ENCODE results near the gene CCDC157. TPM values are rescaled to one million over a fixed set of nuclear protein-coding genes. Genes with fewer than 3 reads are reported as not detected.
A peak's percentile ranks its signal among the peaks of the same experiment; 100 is the strongest.

Gene CCDC157
- total and polyA plus RNA-seq, 4 donors = 4.2 to 10.1 (median 7.8) TPM

DNA sequence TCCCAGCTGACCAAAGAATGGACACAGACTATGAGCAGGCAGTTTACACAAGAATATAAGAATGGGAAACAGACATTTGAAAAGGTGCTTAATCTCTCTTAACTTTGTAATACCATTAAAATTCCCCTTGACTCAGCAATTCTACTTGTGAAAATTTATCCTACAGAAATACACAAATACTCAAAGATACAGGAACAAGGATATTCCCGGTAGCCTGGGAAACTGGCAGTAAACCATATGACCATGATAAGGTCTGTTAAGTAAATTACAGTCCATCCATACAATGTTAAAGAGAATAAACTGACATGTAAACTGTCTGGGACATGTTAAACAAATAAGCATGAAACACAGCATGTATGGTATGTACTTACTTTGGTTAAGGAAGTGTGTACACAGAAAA is 60.0 kb downstream of the CCDC157 start:
- WGBS (ENCODE audit: insufficient coverage) = no CpG with 5 or more reads among the region's 1 CpG
- H3K9me3 ChIP-seq (ENCODE audit: control insufficient read depth, insufficient read depth, low read length) = no peaks in the 10 kb centered on the region
- H3K36me3 ChIP-seq (ENCODE audit: control insufficient read depth, insufficient read depth, low read length) = peaks cover 53% of the 10 kb centered on the region
- DNase-seq (ENCODE audit: low read depth in 4 of 6, low spot score in 6 of 6) = no peak
- H3K27ac ChIP-seq (ENCODE audit: low read depth, low read length) = no peak overlapping the region
- H3K4me1 ChIP-seq (ENCODE audit: control insufficient read depth, insufficient read depth, low read length) = peaks cover 13% of the 10 kb centered on the region
- H3K4me3 ChIP-seq (ENCODE audit: low read depth, low read length) = no peak overlapping the region
- H3K27me3 ChIP-seq (ENCODE audit: control insufficient read depth, insufficient read depth, low read length) = no peaks in the 10 kb centered on the region

DNA sequence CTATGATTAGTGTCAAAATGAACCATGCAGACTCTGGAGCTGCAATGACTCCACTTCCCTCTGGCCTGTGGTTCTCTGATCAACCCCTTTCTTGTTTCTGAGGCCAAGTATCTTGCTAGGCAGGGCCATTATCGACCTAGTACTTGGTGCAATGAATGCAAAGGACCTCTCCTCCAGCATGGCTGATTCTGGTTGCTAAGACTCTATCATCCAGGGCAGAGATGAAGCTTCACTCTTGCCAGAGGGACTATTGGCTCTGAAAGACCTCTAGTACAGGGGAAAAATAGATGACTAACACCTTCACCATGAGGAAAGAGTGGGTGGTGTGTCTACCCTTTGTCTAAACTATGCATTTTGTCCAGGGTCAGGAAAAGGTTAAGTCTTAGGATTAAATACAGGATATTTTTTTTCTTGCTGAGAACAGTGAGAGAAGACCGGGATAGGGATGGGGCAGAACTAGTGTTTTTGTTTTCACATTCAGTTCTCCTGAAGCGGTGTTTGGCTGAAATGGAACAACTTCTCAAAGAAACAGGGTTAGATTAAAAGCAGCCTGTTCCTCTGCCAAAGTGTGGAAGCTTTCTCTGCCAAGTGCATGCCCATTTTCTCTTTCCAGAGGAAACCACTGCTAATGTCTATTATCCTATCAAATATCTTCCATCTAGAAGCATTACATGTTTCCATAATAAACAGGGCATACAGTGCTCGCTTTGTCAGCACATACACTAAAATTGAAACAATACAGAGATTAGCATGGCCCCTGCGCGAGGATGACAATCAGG is 63.7 kb downstream of the CCDC157 start:
- Histone ChIP-seq H3K27ac (ENCODE audit: low read depth, low read length) (peak overlapping the region; percentile 69), H3K27me3 (ENCODE audit: control insufficient read depth, insufficient read depth, low read length) (no peaks in the 10 kb centered on the region), H3K9me3 (ENCODE audit: control insufficient read depth, insufficient read depth, low read length) (no peaks in the 10 kb centered on the region), H3K4me1 (ENCODE audit: control insufficient read depth, insufficient read depth, low read length) (peaks cover 48% of the 10 kb centered on the region), H3K4me3 (ENCODE audit: low read depth, low read length) (no peak overlapping the region), H3K36me3 (ENCODE audit: control insufficient read depth, insufficient read depth, low read length) (peaks cover 27% of the 10 kb centered on the region)
- WGBS (ENCODE audit: insufficient coverage) = 37% methylated on average over 3 of the region's 6 CpGs
- peak in 1 of 6 donors; percentile 61 for DNase-seq (ENCODE audit: low read depth in 4 of 6, low spot score in 6 of 6)

DNA sequence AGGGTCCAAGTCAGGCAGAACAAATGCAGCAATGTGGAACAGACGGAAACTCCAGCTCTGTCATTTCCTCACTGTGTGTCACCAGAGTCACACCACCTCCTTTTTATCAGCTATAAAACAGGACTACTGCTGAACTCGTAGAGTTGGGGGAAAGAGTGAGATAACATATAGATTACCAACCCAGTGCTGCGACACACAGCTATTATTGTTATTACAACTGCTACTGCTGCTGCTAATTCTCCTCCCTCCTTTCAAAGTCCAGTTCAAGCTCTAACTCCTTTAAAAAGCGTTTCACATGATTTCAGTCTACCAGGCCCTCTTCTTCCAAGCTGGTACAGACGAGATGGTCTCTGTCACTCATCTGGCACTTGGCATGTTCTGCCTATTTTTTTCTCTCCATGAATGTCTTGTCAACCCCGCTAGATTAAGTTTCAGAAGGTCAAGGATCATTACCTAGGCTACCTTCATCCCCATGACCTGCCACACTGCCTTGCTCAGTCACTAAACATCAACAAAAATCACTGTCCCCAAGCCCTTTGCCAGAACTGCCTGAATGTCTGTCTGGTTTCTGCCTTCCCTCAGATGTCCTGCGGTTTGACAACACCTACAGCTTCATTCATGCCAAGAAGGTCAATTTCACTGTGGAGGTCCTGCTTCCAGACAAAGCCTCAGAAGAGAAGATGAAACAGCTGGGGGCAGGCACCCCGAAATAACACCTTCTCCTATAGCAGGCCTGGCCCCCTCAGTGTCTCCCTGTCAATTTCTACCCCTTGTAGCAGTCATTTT is 65.1 kb downstream of the CCDC157 start:
- Histone ChIP-seq H3K27me3 (ENCODE audit: control insufficient read depth, insufficient read depth, low read length) (no peaks in the 10 kb centered on the region), H3K4me3 (ENCODE audit: low read depth, low read length) (no peak overlapping the region), H3K27ac (ENCODE audit: low read depth, low read length) (peak overlapping the region; percentile 98), H3K4me1 (ENCODE audit: control insufficient read depth, insufficient read depth, low read length) (peaks cover 61% of the 10 kb centered on the region), H3K9me3 (ENCODE audit: control insufficient read depth, insufficient read depth, low read length) (no peaks in the 10 kb centered on the region), H3K36me3 (ENCODE audit: control insufficient read depth, insufficient read depth, low read length) (peaks cover 17% of the 10 kb centered on the region)
- WGBS (ENCODE audit: insufficient coverage) = 68% methylated on average over 5 of the region's 8 CpGs
- DNase-seq (ENCODE audit: low read depth in 4 of 6, low spot score in 6 of 6) = no peak

DNA sequence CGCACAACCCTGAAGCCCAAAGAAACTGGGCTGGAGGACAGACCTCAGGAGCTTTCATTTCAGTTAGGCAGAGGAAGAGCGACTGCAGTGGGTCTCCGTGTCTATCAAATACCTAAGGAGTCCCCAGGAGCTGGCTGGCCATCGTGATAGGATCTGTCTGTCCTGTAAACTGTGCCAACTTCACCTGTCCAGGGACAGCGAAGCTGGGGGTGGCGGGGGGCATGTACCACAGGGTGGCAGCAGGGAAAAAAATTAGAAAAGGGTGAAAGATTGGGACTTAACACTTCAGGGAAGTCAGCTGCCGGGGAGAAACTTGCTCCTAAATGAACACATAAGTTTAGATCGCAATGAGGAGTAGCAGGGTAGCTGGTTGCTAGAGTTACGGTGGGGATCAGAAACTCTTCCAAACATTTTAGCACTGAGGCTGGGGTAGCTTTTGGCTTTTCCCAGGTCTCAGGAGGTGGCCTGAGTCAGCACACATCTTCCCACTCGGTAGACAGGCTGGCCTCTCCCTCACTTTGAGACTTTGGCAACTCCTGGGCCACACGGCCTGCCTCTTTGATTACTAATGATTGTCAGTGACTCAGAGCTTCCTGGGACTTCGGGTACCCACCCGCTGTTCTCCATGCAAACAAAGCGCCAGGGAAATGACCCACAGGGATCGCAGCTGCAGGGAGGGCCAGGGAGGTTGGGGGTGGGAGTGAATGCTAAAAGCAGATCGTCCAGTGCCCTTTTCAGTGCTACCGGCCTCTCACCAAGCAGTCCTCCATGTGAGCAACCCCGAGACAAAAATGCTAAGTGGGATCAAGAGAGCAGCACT is 65.9 kb downstream of the CCDC157 start:
- 24% methylated on average over 14 of the region's 18 CpGs for WGBS (ENCODE audit: insufficient coverage)

DNA sequence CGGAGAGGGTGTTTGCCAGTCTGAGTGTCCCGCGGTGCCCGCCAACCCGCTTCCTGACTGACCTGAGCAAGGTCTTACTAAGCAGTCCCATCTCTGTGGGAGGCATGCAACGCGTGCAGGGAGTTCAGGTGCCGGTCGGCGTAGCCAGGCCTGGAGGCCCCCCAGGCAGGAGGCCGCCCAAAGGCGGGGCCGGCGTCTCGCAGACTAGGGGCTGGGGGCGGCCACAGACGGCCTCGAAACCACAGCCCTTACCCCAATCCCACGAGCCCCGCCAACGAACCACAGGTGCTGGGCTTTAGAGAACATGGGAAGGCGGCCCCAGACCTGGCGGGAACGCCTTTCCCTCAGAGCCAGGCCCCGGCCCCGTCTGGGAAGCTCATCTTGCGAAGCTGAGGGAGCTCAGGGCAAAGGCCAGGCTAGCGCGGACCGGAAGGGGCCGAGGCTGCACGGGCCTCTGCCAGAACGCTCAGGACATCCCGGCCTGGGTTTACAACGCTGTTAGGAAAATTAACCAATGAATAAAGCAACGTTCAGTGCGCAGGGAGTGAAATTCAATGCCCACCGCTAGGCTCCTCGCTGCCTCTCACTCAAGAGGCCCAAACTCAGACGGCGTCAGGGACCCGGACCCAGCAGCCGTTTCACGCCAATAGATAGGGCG is 66.6 kb downstream of the CCDC157 start:
- Histone ChIP-seq H3K9me3 (ENCODE audit: control insufficient read depth, insufficient read depth, low read length) (no peaks in the 10 kb centered on the region), H3K27me3 (ENCODE audit: control insufficient read depth, insufficient read depth, low read length) (no peaks in the 10 kb centered on the region), H3K36me3 (ENCODE audit: control insufficient read depth, insufficient read depth, low read length) (peaks cover 16% of the 10 kb centered on the region), H3K4me3 (ENCODE audit: low read depth, low read length) (peak overlapping the region; percentile 65), H3K4me1 (ENCODE audit: control insufficient read depth, insufficient read depth, low read length) (peaks cover 64% of the 10 kb centered on the region), H3K27ac (ENCODE audit: low read depth, low read length) (peak overlapping the region; percentile 98)
- DNase-seq (ENCODE audit: low read depth in 4 of 6, low spot score in 6 of 6) = no peak
- under 1% methylated on average over 45 of the region's 45 CpGs for WGBS (ENCODE audit: insufficient coverage)

More for the DNA sequence above, 65.9 kb downstream of the CCDC157 start:
- Histone ChIP-seq H3K4me1 (ENCODE audit: control insufficient read depth, insufficient read depth, low read length) (peaks cover 65% of the 10 kb centered on the region), H3K27ac (ENCODE audit: low read depth, low read length) (peak overlapping the region; percentile 98), H3K4me3 (ENCODE audit: low read depth, low read length) (peak overlapping the region; percentile 65), H3K9me3 (ENCODE audit: control insufficient read depth, insufficient read depth, low read length) (no peaks in the 10 kb centered on the region), H3K36me3 (ENCODE audit: control insufficient read depth, insufficient read depth, low read length) (peaks cover 18% of the 10 kb centered on the region), H3K27me3 (ENCODE audit: control insufficient read depth, insufficient read depth, low read length) (no peaks in the 10 kb centered on the region)
- peak in 2 of 6 donors; percentile 71 to 80 for DNase-seq (ENCODE audit: low read depth in 4 of 6, low spot score in 6 of 6)

DNA sequence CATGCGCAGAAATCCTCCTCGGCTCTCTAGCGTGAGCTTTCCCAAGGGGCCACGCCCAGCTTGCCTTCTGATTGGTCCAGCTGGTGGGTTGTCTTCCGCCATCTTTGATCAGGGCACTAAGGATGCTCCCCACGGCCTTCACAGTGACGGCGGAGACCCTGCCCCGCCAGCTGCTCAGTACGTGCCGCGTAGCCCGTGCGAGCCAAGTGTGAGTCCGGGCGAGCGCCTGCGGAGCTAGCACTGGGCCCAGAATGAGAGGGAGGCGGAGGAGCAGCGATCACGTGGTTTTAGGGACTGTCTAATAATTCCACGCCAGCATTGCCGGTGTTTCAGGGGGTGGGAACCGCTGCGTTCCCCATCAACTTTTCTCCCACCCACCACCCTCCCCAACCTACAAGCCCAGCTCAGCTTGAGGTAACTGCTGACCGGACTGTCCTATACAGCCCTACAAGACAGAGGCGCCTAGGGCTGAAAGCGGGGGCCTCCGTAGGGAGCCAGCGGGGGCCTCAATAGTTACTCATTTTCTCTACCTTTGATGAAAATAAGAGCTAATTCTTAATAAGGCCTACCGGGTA is 67.2 kb downstream of the CCDC157 start:
- peak overlapping the region; percentile 65 for H3K4me3 ChIP-seq (ENCODE audit: low read depth, low read length)
- peak overlapping the region; percentile 98 for H3K27ac ChIP-seq (ENCODE audit: low read depth, low read length)
- peaks cover 19% of the 10 kb centered on the region for H3K36me3 ChIP-seq (ENCODE audit: control insufficient read depth, insufficient read depth, low read length)
- H3K9me3 ChIP-seq (ENCODE audit: control insufficient read depth, insufficient read depth, low read length) = no peaks in the 10 kb centered on the region
- H3K4me1 ChIP-seq (ENCODE audit: control insufficient read depth, insufficient read depth, low read length) = peaks cover 60% of the 10 kb centered on the region
- under 1% methylated on average over 26 of the region's 31 CpGs for WGBS (ENCODE audit: insufficient coverage)
- no peaks in the 10 kb centered on the region for H3K27me3 ChIP-seq (ENCODE audit: control insufficient read depth, insufficient read depth, low read length)
- peak; percentile 99 to 100 (median 100) for DNase-seq (ENCODE audit: low read depth in 4 of 6, low spot score in 6 of 6)

DNA sequence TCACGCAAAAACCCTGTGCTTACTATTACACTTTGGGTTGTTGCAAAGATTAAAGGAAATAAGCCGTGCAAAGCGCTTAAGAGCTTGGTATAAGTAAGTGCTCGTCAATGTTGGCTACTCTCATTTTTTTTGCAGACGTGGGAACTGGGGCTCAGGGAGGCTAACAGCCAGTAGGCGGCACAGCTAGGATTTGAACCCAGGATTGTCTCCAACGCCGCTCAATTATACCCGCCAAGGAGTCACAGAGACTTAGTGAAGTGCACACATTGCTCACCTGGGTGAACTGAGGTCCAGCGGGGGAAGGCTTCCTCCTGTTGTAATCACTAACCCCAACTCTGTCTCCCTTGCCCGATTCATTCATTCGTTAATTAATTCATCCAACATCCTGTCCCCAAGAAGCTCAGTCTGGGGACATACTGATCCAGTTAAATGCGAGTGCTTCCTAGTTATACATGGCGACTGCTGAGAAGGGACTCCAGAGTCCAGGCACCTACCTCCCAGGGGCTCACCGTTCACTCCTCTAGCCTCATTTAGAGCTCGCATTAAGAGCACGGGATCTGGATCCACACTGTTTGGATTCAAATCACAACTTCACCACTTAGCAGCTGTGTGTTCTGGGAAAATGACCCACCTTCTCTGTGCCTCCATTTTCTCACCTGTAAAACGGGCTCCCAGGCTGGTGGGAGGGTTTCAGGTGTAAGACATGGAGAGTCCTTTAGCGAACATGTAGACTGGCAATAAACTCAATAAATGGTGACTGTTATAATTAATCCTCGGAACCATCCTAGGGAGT is 67.9 kb downstream of the CCDC157 start:
- no peak for DNase-seq (ENCODE audit: low read depth in 4 of 6, low spot score in 6 of 6)

DNA sequence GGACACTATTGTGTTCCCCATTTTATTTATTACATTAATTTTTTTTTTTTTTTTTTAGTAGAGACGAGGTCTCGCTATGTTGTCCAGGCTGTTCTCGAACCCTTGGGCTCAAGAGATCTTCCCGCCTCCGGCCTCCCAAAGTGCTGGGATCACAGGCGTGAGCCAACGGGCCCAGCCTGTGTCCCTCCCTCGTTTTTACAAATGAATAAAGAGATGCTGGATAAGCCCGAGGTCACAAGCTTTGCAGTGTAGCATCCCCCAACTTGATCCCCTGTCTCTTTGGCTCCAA is 68.5 kb downstream of the CCDC157 start:
- Histone ChIP-seq H3K4me1 (ENCODE audit: control insufficient read depth, insufficient read depth, low read length) (peaks cover 51% of the 10 kb centered on the region), H3K27me3 (ENCODE audit: control insufficient read depth, insufficient read depth, low read length) (no peaks in the 10 kb centered on the region), H3K27ac (ENCODE audit: low read depth, low read length) (peak overlapping the region; percentile 63), H3K9me3 (ENCODE audit: control insufficient read depth, insufficient read depth, low read length) (no peaks in the 10 kb centered on the region), H3K36me3 (ENCODE audit: control insufficient read depth, insufficient read depth, low read length) (peaks cover 21% of the 10 kb centered on the region), H3K4me3 (ENCODE audit: low read depth, low read length) (peak overlapping the region; percentile 69)
- DNase-seq (ENCODE audit: low read depth in 4 of 6, low spot score in 6 of 6) = no peak
- WGBS (ENCODE audit: insufficient coverage) = 14% methylated on average over 7 of the region's 9 CpGs

More for the DNA sequence above, 67.9 kb downstream of the CCDC157 start:
- H3K27me3 ChIP-seq (ENCODE audit: control insufficient read depth, insufficient read depth, low read length) = no peaks in the 10 kb centered on the region
- H3K4me3 ChIP-seq (ENCODE audit: low read depth, low read length) = peak overlapping the region; percentile 69
- H3K36me3 ChIP-seq (ENCODE audit: control insufficient read depth, insufficient read depth, low read length) = peaks cover 25% of the 10 kb centered on the region
- no peaks in the 10 kb centered on the region for H3K9me3 ChIP-seq (ENCODE audit: control insufficient read depth, insufficient read depth, low read length)
- peak overlapping the region; percentile 98 for H3K27ac ChIP-seq (ENCODE audit: low read depth, low read length)
- 32% methylated on average over 14 of the region's 20 CpGs for WGBS (ENCODE audit: insufficient coverage)
- peaks cover 56% of the 10 kb centered on the region for H3K4me1 ChIP-seq (ENCODE audit: control insufficient read depth, insufficient read depth, low read length)
